Natural killer cell (primary cell): ENCODE results near the gene CLASP1. TPM values are rescaled to one million over a fixed set of nuclear protein-coding genes. Genes with fewer than 3 reads are reported as not detected.

Experiments used
- ATAC-seq, 3 donors: fragments of 150-1000 bp in 2 of 3; fragments of 200-7000 bp in 1 of 3; cut with Tn5 transposase; 1 replicate in 1 of 3; 2 replicates in 2 of 3; pipeline ENCODE4 v1.10.0; 2021; ENCODE audit warnings: mild to moderate bottlenecking in 2 of 3, moderate library complexity in 2 of 3
- DNase-seq, 2 donors: peaks; one replicate each; pipeline versions ENCODE4 v3.0.0 to v3.0.0-alpha.2; 2013 to 2021; ENCODE audit warnings: mixed read lengths in 1 of 2
- H3K27ac ChIP-seq: one replicate; pipeline ENCODE4 v1.5.1; 2013; ENCODE audit warnings: mild to moderate bottlenecking, low read length
- H3K27me3 ChIP-seq: one replicate; pipeline ENCODE4 v1.6.1; 2013; ENCODE audit warnings: low read length; ENCODE audit not compliant: control insufficient read depth, insufficient read depth
- H3K36me3 ChIP-seq: one replicate; pipeline ENCODE4 v1.6.1; 2013; ENCODE audit warnings: low read length; ENCODE audit not compliant: control insufficient read depth, insufficient read depth
- H3K4me1 ChIP-seq: one replicate; pipeline ENCODE4 v1.6.1; 2013; ENCODE audit warnings: low read length; ENCODE audit not compliant: control insufficient read depth, insufficient read depth
- H3K4me3 ChIP-seq: one replicate; pipeline ENCODE4 v1.5.1; 2013; ENCODE audit warnings: low read length
- H3K9me3 ChIP-seq: one replicate; pipeline ENCODE4 v1.6.1; 2013; ENCODE audit warnings: low read length; ENCODE audit not compliant: control insufficient read depth, insufficient read depth
- H3K27ac Mint-ChIP-seq, 2 donors: one replicate each; pipeline ENCODE4 v1.8.0; 2022; ENCODE audit warnings: mild to moderate bottlenecking in 2 of 2, mixed read lengths in 2 of 2, moderate library complexity in 1 of 2
- H3K27me3 Mint-ChIP-seq, 2 donors: one replicate each; pipeline ENCODE4 v1.8.0; 2022; ENCODE audit warnings: low read depth in 2 of 2, mixed read lengths in 2 of 2
- H3K36me3 Mint-ChIP-seq: one replicate; pipeline ENCODE4 v1.8.0; 2022; ENCODE audit warnings: mixed read lengths
- H3K4me1 Mint-ChIP-seq, 2 donors: one replicate each; pipeline ENCODE4 v1.8.0; 2022; ENCODE audit warnings: mixed read lengths in 2 of 2
- H3K4me3 Mint-ChIP-seq: one replicate; pipeline ENCODE4 v1.8.0; 2022; ENCODE audit warnings: mild to moderate bottlenecking, moderate library complexity, mixed read lengths
- H3K9me3 Mint-ChIP-seq, 2 donors: one replicate each; pipeline ENCODE4 v1.8.0; 2022; ENCODE audit warnings: mixed read lengths in 2 of 2
- CTCF ChIP-seq: fragments of 200-600 bp; IDR thresholded peaks from one replicate; pipeline ENCODE4 v1.8.0; 2022; ENCODE audit warnings: antibody characterized with exemption
- WGBS: methylation state at CpG from one replicate; pipeline ENCODE4 v1.1.7; 2013; ENCODE audit warnings: missing lambda C conversion rate; ENCODE audit not compliant: insufficient coverage; 5-methylcytosine and 5-hydroxymethylcytosine counted together
- intact Hi-C: fragments of 100-400 bp; cut with micrococcal nuclease; formaldehyde crosslinking; loops from one replicate; pipeline ENCODE4 v1.14.2; 2022
- total RNA-seq, 4 donors: library from RNA; stranded (reverse); fragments of 120-200 nt in 1 of 4; gene quantifications; one replicate each; pipeline versions ENCODE4 v1.2.3 to v1.2.4, GENCODE V29; 2013 to 2022

The CLASP1 gene
- total RNA-seq, 3 donors from 2014 or later (not counting 1 experiment from before 2014, with no cell fraction given) = 125 to 142 (median 127) TPM

GRCh38 chr2:121536347-121536746 is 112.9 kb downstream of the CLASP1 start:
- Mint-ChIP-seq H3K27me3 (no peaks in the 10 kb centered on the region), H3K4me1 (peaks cover 31 to 34% of the 10 kb centered on the region in 2 donors), H3K27ac (peak overlapping the region; percentile 43 to 46), H3K4me3 (no peak overlapping the region), H3K36me3 (no peaks in the 10 kb centered on the region), H3K9me3 (no peaks in the 10 kb centered on the region)
- no peak overlapping the region for H3K4me3 ChIP-seq
- WGBS = no CpG with 5 or more reads among the region's 1 CpG
- no peaks in the 10 kb centered on the region for H3K27me3 ChIP-seq
- intact Hi-C loops = no loop called here
- TF ChIP-seq CTCF = no peak
- DNase-seq (no peak), ATAC-seq (no peak)
- H3K27ac ChIP-seq = no peak overlapping the region
- no peaks in the 10 kb centered on the region for H3K9me3 ChIP-seq
- H3K36me3 ChIP-seq = no peaks in the 10 kb centered on the region
- peaks cover 11% of the 10 kb centered on the region for H3K4me1 ChIP-seq

- Mint-ChIP-seq H3K36me3 (no peaks in the 10 kb centered on the region), H3K27ac (peak overlapping the region; percentile 24 to 64), H3K27me3 (no peaks in the 10 kb centered on the region), H3K4me1 (peaks cover 31 to 40% of the 10 kb centered on the region in 2 donors), H3K4me3 (no peak overlapping the region), H3K9me3 (no peaks in the 10 kb centered on the region)
- no peaks in the 10 kb centered on the region for H3K36me3 ChIP-seq
- H3K27ac ChIP-seq = no peak overlapping the region
- H3K4me3 ChIP-seq = no peak overlapping the region
- no peak for ATAC-seq
- intact Hi-C loops = no loop called here
- peaks cover 11% of the 10 kb centered on the region for H3K4me1 ChIP-seq
- H3K9me3 ChIP-seq = no peaks in the 10 kb centered on the region
- no peaks in the 10 kb centered on the region for H3K27me3 ChIP-seq
- TF ChIP-seq CTCF = no peak
- DNase-seq = no peak
Observed at GRCh38 chr2:121534007-121534406, 115.3 kb downstream of the CLASP1 start.

DNA sequence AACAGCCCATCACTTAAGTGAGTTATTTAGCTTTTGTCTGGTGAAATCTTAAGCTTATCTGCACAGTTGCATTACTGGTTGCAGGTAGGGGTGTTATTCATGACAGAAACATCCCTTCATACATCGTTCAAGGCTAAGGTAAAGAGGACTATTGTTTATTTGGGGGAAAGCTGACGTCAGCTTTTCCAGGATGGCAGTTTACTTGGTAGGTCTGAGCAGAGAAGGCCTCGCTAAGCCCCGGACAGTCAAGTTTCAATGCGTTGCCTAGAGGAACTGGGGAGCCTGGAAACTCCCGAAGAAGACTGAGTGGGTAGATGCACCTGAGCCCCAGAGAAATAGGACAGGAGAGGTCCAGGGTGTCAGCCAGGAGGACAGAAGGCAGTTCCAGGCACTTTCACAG is 116.4 kb downstream of the CLASP1 start:
- no peak for TF ChIP-seq CTCF
- Histone ChIP-seq H3K4me3 (no peak overlapping the region), H3K36me3 (no peaks in the 10 kb centered on the region), H3K27me3 (no peaks in the 10 kb centered on the region), H3K9me3 (no peaks in the 10 kb centered on the region), H3K4me1 (peaks cover 21% of the 10 kb centered on the region), H3K27ac (no peak overlapping the region)
- peaks cover 38 to 49% of the 10 kb centered on the region in 2 donors for H3K4me1 Mint-ChIP-seq
- H3K36me3 Mint-ChIP-seq = no peaks in the 10 kb centered on the region
- H3K9me3 Mint-ChIP-seq = no peaks in the 10 kb centered on the region
- no peaks in the 10 kb centered on the region for H3K27me3 Mint-ChIP-seq
- H3K4me3 Mint-ChIP-seq = no peak overlapping the region
- ATAC-seq (no peak), DNase-seq (no peak)
- H3K27ac Mint-ChIP-seq = peak overlapping the region in 1 of 2 donors; percentile 92
- intact Hi-C loops = no loop called here
- 83% methylated on average over 6 of the region's 6 CpGs for WGBS

DNA sequence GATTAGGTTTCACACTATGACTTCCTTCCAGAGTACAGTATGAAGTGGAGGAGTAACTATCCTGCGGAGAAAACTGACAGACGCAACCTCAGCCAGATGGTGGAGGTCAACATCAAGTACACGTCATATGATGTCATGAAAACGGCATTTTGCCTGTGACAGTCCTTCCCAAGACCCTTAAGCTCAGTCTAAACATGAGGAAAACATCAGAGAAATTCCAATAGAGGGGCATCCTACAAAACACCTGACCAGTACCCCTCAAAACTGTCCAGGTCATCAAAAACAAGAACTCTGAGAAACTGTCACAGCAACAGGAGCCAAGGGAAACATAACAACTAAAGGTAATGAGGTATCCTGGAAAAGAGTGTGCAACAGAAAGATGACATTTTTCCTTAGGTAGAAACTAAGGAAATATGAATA is 116.9 kb downstream of the CLASP1 start:
- Histone ChIP-seq H3K4me1 (peaks cover 21% of the 10 kb centered on the region), H3K4me3 (no peak overlapping the region), H3K27me3 (no peaks in the 10 kb centered on the region), H3K36me3 (no peaks in the 10 kb centered on the region), H3K9me3 (no peaks in the 10 kb centered on the region), H3K27ac (no peak overlapping the region)
- H3K4me1 Mint-ChIP-seq = peaks cover 43 to 46% of the 10 kb centered on the region in 2 donors
- H3K27me3 Mint-ChIP-seq = no peaks in the 10 kb centered on the region
- no peak for TF ChIP-seq CTCF
- ATAC-seq = no peak
- H3K27ac Mint-ChIP-seq = peak overlapping the region; percentile 92 to 98
- peak overlapping the region; percentile 53 for H3K4me3 Mint-ChIP-seq
- WGBS = 79% methylated on average over 4 of the region's 4 CpGs
- intact Hi-C loops = no loop called here
- DNase-seq = no peak
- no peaks in the 10 kb centered on the region for H3K9me3 Mint-ChIP-seq
- H3K36me3 Mint-ChIP-seq = no peaks in the 10 kb centered on the region
